Measurements from ENCODE around the gene ZBTB12. TPM values are rescaled to one million over a fixed set of nuclear protein-coding genes. Genes with fewer than 3 reads are reported as not detected.

The ZBTB12 gene
- polyA plus RNA-seq, 1 donor (not counting 4 experiments of a cell fraction or from before 2014, with no cell fraction given), result 0.64 TPM

DNA sequence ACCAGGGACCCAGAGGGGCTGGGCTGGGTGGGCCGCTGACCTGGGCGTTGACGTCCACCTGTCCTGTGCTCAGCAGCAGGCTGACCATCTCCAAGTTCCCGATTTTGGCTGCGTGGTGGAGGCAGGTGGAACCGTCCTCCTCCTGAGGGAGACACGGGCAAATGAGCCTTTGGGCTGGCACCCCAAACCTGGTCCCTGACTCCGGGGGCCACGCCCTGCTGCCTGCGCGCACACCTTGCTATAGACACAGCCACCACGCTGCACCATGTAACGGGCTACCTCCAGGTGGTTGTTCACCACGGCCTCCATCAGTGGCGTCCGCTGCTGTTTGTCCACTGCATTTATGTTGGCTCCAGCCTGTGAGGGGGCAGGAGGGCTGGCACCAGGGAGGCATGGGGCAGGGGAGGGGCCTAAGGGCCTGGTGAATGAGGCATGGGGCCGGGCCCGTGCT is 15.3 kb downstream of the ZBTB12 start:
- Histone ChIP-seq H4K20me1 (ENCODE audit: control insufficient read depth, extremely low read depth, insufficient read depth, low read length) (no peaks in the 10 kb centered on the region), H3K4me1 (ENCODE audit: control insufficient read depth, extremely low read depth, insufficient read depth, low read length) (no peaks in the 10 kb centered on the region), H3K4me3 (ENCODE audit: control insufficient read depth in 2 of 3, extremely low read depth in 1 of 3, insufficient read depth in 2 of 3, low read depth in 1 of 3, low read length in 3 of 3) (no peak overlapping the region), H3K27ac (ENCODE audit: control insufficient read depth, insufficient read depth, low read length) (no peak overlapping the region), H3K4me2 (ENCODE audit: control insufficient read depth, extremely low read depth, insufficient read depth, low read depth, low read length) (no peak overlapping the region), H2AFZ (ENCODE audit: control insufficient read depth, low read length) (no peak overlapping the region), H3K36me3 (ENCODE audit: control insufficient read depth in 2 of 2, extremely low read depth in 1 of 2, insufficient read depth in 2 of 2, low read length in 2 of 2) (peaks cover 36 to 38% of the 10 kb centered on the region in 2 experiments), H3K79me2 (ENCODE audit: control insufficient read depth, insufficient read depth, low read length) (no peaks in the 10 kb centered on the region), H3K27me3 (ENCODE audit: control insufficient read depth, extremely low read depth, insufficient read depth, low read length) (no peaks in the 10 kb centered on the region), H3K9me1 (ENCODE audit: control insufficient read depth, extremely low read depth, insufficient read depth, low read length) (no peaks in the 10 kb centered on the region), H3K9ac (ENCODE audit: control insufficient read depth, extremely low read depth, insufficient read depth, low read length) (no peak overlapping the region), H3K9me3 (ENCODE audit: control insufficient read depth, low read depth, low read length) (no peaks in the 10 kb centered on the region)
- no peak for FAIRE-seq
- dilution Hi-C loops (cut with MboI; ENCODE audit: extremely low pct_ligation_motif_present, low sequenced_read_pairs), result no loop called here
- DNase-seq (ENCODE audit: low read depth, low spot score), result no peak
- TF ChIP-seq, protein P1, sequence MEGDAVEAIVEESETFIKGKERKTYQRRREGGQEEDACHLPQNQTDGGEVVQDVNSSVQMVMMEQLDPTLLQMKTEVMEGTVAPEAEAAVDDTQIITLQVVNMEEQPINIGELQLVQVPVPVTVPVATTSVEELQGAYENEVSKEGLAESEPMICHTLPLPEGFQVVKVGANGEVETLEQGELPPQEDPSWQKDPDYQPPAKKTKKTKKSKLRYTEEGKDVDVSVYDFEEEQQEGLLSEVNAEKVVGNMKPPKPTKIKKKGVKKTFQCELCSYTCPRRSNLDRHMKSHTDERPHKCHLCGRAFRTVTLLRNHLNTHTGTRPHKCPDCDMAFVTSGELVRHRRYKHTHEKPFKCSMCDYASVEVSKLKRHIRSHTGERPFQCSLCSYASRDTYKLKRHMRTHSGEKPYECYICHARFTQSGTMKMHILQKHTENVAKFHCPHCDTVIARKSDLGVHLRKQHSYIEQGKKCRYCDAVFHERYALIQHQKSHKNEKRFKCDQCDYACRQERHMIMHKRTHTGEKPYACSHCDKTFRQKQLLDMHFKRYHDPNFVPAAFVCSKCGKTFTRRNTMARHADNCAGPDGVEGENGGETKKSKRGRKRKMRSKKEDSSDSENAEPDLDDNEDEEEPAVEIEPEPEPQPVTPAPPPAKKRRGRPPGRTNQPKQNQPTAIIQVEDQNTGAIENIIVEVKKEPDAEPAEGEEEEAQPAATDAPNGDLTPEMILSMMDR (optimal IDR thresholded peaks at IDR 0.05 in 1 of 3, IDR thresholded peaks at IDR 0.05 in 1 of 3, conservative IDR thresholded peaks at IDR 0.05 in 1 of 3; ENCODE audit: extremely low read depth in 1 of 3, insufficient read depth in 2 of 3, low read length in 3 of 3), result no peak
- TF ChIP-seq EZH2 (IDR thresholded peaks at IDR 0.05; ENCODE audit: low read length), result no peak

DNA sequence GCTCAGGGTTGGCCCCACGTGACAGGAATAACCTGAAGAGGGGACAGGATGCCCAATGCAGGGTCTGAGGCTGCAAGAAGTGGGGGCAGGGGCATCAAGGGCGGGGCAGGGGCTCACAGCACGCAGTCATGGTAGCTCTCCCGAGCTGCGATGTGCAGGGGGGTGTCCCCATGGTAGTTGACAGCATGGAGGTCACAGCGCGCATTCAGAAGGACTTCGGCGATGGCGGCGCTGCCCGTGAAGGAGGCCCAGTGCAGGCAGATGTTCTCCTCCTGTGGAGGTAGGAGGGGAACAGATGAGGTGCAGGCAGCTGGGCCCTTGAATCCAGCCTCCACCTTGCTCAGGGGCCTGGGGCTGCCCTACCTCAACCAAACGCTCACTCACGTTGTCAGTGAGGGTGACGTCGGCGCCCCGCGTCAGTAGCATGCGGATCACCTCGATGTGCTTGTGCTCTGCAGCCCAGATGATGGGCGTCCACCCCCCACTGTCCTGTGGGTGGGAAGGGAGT is 17.3 kb downstream of the ZBTB12 start:
- DNase-seq (ENCODE audit: low read depth, low spot score) (no peak), FAIRE-seq (no peak)
- Histone ChIP-seq H3K36me3 (ENCODE audit: control insufficient read depth in 2 of 2, extremely low read depth in 1 of 2, insufficient read depth in 2 of 2, low read length in 2 of 2) (peaks cover 38 to 42% of the 10 kb centered on the region in 2 experiments), H3K27me3 (ENCODE audit: control insufficient read depth, extremely low read depth, insufficient read depth, low read length) (no peaks in the 10 kb centered on the region), H4K20me1 (ENCODE audit: control insufficient read depth, extremely low read depth, insufficient read depth, low read length) (no peaks in the 10 kb centered on the region), H3K9ac (ENCODE audit: control insufficient read depth, extremely low read depth, insufficient read depth, low read length) (no peak overlapping the region), H3K9me1 (ENCODE audit: control insufficient read depth, extremely low read depth, insufficient read depth, low read length) (no peaks in the 10 kb centered on the region), H3K4me1 (ENCODE audit: control insufficient read depth, extremely low read depth, insufficient read depth, low read length) (no peaks in the 10 kb centered on the region), H3K4me3 (ENCODE audit: control insufficient read depth in 2 of 3, extremely low read depth in 1 of 3, insufficient read depth in 2 of 3, low read depth in 1 of 3, low read length in 3 of 3) (no peak overlapping the region), H2AFZ (ENCODE audit: control insufficient read depth, low read length) (no peak overlapping the region), H3K79me2 (ENCODE audit: control insufficient read depth, insufficient read depth, low read length) (no peaks in the 10 kb centered on the region), H3K27ac (ENCODE audit: control insufficient read depth, insufficient read depth, low read length) (no peak overlapping the region), H3K4me2 (ENCODE audit: control insufficient read depth, extremely low read depth, insufficient read depth, low read depth, low read length) (no peak overlapping the region), H3K9me3 (ENCODE audit: control insufficient read depth, low read depth, low read length) (no peaks in the 10 kb centered on the region)
- dilution Hi-C loops (cut with MboI; ENCODE audit: extremely low pct_ligation_motif_present, low sequenced_read_pairs), result no loop called here
- TF ChIP-seq, protein P1 (optimal IDR thresholded peaks at IDR 0.05 in 1 of 3, IDR thresholded peaks at IDR 0.05 in 1 of 3, conservative IDR thresholded peaks at IDR 0.05 in 1 of 3; ENCODE audit: extremely low read depth in 1 of 3, insufficient read depth in 2 of 3, low read length in 3 of 3), result no peak
- TF ChIP-seq EZH2 (IDR thresholded peaks at IDR 0.05; ENCODE audit: low read length), result no peak

Measured in keratinocyte (primary cell).